ENCODE data around the gene ACTR2.

The ACTR2 gene

DNA sequence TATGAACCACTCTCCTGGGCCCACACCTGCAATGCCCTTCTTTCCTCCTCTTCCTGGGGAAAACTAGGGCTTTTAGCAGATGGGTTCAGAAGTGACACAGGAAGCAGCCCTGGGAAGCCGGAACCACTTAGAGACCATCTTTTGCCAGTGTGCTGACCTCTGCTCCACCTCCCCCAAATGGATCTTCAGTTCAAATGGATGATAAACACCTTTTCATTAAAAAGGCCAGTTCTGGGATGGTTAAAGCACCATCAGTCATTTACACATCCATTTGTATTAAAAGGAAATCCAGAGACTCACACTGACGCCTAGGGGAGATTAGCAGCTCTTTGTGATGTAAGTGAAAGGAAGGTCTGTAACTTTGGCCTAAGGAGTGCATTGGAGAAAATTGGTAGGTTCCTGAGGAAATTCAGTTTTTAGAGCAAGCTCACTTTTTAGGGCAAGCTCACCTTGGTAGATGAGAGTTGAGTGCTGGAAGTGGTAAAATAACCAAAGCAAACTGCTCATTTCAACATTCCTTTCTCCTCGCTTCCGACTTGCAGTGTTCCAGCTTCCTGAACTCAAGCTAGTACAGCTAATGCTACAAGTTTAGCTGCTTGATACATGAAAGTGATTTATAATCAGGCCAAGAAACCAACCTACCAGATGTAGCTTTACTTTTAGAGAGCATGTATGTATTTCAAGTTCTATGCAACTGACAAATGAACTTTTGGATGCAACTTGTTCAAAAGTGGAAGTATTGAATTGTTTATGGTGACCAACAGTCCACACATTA lies 47.7 kb downstream of the ACTR2 start:
- in situ Hi-C loops (cut with MboI; ENCODE audit: low pct_unique_long_range_greater_than_20kb, low sequenced_read_pairs), result loop anchor here (25.0 kb wide), 1 partner anchor 262 kb away; no protein-coding TSS in a partner anchor

DNA sequence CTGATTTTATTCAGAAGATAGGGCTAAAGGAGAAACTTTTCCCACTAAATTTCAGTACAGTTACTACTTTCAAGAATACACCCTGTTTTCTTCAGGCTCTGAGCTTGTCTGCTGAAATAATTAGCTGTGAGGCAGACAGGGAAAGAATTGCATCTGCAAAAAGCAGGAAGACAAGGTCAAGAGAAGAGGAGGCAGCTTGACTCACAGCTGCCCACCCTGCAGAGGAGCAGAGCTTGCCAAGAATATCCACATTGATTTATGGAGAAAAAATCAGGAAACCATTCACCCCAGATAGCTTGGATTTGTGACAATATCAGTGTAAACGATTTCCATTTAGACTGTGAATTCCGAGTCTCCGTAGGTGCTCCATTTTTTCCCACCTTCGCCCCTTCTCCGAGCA lies 49.0 kb downstream of the ACTR2 start:
- in situ Hi-C loops (cut with MboI; ENCODE audit: low pct_unique_long_range_greater_than_20kb, low sequenced_read_pairs), result loop anchor here (25.0 kb wide), 1 partner anchor 261 kb away; no protein-coding TSS in a partner anchor
- no peak for DNase-seq

More for the DNA sequence above, 47.7 kb downstream of the ACTR2 start:
- no peak for DNase-seq

DNA sequence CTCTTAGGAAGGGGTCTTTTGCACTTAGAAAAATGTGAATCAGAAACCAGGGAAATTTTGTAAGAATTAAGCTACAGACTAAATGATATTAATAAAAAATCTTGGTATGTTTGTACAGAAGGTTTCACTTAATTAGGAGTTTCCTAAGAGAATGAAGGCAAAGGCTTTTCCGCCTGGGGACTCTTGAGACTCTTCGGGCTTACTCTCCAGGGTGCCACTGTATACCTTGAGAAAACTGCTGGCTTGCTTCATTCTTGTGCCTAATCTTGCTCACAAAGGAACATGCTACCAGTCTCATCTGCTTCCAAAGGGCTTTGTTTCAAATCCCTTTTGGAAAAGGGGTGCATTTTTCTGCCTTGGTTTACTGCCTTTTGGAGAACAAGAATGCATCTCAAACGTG lies 49.5 kb downstream of the ACTR2 start:
- in situ Hi-C loops (cut with MboI; ENCODE audit: low pct_unique_long_range_greater_than_20kb, low sequenced_read_pairs), result loop anchor here (25.0 kb wide), 1 partner anchor 260 kb away; no protein-coding TSS in a partner anchor
- DNase-seq, result no peak

DNA sequence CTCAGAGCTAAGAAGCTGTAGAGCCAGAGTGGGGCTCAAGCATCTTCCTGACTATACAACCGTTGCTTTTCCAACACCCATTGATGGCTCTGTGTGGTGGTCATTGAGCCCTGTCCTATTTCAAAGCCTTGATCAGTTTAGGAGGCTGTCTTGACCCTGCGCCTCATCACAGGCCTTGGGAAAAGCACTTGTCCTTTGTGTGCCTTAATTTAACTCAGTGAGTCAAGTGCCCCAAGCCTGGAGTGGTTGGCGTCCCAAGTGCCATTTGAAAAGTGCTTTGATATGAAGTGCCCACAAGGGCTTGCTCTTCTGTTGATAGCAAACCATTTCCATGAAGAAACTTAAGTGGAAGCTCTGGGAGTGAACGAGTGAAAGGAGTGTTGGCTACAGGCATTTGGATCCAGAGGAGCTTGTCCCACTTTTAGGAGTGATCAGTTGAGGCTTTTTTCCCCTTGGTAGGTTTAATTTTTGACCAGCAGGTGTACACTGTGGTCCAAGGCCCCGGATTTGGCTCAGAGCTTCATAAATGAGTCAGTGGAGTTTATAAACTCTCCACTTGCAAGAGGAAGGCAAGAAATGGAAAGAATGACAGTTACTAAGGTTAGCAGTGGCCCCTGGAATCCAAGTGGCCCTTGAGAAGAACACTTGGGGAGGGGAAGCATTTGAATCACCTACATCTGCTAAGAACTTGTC lies 50.3 kb downstream of the ACTR2 start:
- in situ Hi-C loops (cut with MboI; ENCODE audit: low pct_unique_long_range_greater_than_20kb, low sequenced_read_pairs), result loop anchor here (25.0 kb wide), 1 partner anchor 259 kb away; no protein-coding TSS in a partner anchor
- no peak for DNase-seq

DNA sequence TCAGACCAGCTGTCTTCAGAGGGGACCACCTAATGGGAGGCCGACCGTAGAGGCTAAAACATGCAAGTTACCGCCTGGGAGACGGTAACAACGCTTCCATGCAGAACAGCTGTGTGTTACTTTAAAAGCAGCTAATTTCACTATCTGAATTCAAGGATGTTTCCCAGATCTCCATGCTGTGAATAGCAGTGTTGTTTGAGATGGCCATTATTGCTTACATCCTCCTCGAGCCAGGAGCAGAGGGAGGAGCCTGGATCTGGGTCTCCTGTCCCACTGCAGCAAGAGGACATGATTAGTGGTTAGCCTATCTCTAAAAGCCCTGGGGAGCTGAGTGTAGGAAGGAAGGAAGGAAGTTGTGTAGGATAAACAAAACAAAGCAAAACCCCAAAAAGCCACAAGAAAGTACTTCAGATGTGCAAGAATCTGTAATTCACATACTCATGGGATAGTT lies 50.9 kb downstream of the ACTR2 start:
- peak; percentile 53 for DNase-seq
- in situ Hi-C loops (cut with MboI; ENCODE audit: low pct_unique_long_range_greater_than_20kb, low sequenced_read_pairs), result loop anchor here (25.0 kb wide), 1 partner anchor 259 kb away; no protein-coding TSS in a partner anchor

DNA sequence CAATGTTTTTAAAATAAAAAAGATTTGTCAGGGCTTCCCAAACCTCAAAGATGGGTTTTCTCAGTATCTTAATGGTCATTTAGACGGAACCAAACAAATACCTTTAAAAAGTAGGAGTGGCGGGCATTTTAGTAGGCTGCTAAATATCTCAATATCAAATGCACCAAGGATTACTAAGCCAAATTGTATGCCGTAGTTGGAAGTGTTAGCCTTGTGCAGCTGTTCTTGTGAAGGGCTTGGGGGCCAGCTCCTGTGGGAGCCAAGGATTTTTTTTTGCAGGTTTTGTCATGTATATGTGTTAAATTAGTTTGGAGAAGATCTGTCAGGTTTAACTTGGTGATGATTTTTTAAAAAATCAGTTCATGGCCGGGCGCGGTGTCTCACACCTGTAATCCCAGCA lies 52.1 kb downstream of the ACTR2 start:
- in situ Hi-C loops (cut with MboI; ENCODE audit: low pct_unique_long_range_greater_than_20kb, low sequenced_read_pairs), result loop anchor here (25.0 kb wide), 1 partner anchor 258 kb away; no protein-coding TSS in a partner anchor
- DNase-seq, result no peak

DNA sequence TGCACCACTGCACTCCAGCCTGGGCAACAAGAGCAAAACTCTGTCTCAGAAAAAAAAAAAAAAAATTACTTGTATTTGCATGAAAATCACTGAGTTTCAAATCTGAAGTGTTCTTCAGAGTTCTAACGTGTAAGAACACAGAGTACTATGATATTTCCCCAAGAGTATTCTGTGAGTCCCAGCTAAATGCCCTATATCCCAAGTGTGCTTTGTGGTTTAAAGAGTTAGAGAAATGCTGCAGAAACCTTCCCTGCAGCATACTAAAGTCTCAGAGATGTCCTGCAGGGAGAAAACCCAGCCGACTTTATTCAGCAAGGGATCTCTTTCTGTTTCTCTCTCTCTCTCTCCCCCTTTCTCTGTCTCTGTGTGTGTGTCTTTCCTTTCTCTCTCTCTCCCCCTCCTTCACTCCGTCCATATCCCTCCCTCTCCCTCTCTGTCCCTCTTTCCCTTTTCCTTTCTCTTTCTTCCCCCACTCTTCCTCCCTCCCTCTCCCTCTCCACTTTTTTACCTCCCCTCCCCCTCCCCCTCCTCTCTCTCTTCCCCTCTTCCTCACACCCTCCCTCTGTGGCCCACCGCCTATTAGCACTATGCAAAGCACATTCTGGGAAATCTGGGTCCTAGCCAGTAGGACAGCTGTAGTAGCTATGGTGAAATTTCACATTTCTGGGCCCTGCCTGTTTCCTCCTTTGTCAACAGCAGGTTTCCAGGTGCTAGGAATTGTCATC lies 54.2 kb downstream of the ACTR2 start:
- in situ Hi-C loops (cut with MboI; ENCODE audit: low pct_unique_long_range_greater_than_20kb, low sequenced_read_pairs), result loop anchor here (25.0 kb wide), 1 partner anchor 256 kb away; no protein-coding TSS in a partner anchor
- no peak for DNase-seq

DNA sequence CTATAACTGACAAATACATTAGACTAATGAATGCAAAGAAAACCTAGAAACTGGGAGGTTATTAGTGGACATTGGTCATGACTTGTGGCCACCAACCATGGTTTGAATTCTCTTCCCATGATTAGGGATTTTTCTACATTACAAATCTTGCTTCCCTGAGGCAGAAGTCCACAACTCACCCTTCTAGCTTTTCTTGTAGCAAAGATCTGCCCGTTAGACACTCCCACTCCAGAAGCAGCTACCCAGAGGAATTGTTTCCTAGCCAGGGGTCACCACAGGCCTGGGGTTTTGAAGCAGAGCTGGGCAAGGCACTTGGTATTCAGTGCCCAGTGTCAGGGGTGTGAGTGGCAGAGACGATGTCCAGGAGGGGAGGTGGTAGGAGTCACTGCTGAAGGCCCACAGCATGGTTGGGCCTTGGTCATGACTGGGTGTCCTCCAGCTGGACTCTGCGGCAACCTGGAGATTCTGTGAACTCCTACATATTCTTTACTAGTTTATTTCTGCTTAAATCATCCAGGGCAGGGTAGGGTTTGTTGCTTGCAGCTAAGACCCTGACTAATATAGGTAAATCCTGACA lies 54.9 kb downstream of the ACTR2 start:
- no peak for DNase-seq
- in situ Hi-C loops (cut with MboI; ENCODE audit: low pct_unique_long_range_greater_than_20kb, low sequenced_read_pairs), result loop anchor here (25.0 kb wide), 1 partner anchor 255 kb away; no protein-coding TSS in a partner anchor

DNA sequence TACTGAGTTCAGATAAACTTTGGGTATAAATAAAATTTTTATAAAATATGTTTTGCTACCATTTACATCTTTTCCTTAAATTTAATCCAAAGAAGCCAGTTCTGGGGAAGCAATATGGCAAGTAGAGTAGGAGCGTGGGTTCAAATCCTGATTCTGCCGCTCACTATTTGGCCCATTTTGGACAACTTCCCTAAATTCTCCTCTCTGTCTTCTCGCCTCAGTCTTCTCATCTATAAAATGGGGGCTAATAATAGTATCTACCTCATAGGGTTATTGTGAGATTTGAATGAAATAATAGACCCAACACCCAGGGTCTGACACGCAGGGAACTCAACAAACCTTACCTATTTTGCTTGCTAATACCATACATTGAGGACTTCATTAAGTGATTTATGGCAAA lies 59.7 kb downstream of the ACTR2 start:
- DNase-seq, result no peak
- in situ Hi-C loops (cut with MboI; ENCODE audit: low pct_unique_long_range_greater_than_20kb, low sequenced_read_pairs), result loop anchor here (25.0 kb wide), 1 partner anchor 250 kb away; no protein-coding TSS in a partner anchor

DNA sequence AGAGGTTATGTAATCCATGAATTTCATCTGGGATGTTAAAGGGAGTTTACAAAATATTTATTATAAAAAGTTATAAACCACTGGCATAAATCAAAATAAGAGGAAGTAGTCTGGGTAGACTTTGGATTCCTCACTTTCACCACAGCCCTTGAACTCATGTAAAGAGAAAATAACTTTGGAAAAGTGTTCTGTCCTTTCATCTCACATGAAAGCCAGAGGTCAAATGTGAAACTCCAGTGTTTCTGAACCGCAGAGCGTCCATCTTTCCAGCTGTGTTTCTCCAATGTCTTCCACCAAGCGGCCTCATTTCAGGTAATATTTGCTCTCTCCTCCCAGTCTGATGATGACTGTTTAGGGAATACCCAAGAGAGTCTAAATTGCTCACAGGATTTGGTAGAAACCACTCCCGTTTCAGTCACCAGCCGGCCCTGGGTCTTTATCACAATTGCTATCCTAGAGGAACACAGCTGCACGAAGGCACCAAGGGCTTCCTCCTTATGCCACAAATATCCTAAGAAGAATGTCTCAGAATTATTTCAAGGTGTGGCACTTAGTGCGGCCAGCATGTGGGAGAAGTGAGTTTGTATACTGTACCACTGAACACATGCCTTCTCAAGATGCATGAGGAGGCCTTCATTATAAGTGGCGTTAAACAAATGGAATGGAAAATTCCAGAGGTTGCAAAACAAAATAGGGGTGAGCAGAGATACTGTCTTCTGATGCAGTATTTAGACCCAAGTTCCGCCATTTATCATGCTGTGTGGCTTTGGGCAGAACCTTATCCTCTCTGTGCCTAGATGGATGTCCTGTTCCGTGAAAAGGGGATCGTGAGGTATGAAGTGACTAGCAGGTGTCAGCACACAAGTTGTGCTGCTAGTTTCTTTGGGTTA lies 63.8 kb downstream of the ACTR2 start:
- peak; percentile 25 for DNase-seq
- in situ Hi-C loops (cut with MboI; ENCODE audit: low pct_unique_long_range_greater_than_20kb, low sequenced_read_pairs), result loop anchor here (25.0 kb wide), 1 partner anchor 246 kb away; no protein-coding TSS in a partner anchor

DNA sequence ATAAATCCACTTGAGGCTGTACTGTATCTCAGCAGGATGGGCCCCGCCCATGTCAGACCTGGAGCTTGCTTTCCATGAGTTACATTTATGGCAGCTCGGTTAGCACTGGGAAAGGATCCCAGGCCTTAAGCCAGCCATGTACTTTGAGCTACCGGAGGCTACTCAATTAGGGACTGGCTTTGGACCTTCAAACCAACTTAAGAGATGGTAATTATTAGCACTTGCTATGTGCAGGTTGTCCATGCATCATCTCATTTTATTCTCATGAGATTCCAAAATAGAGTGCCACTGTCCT lies 64.4 kb downstream of the ACTR2 start:
- in situ Hi-C loops (cut with MboI; ENCODE audit: low pct_unique_long_range_greater_than_20kb, low sequenced_read_pairs), result loop anchor here (25.0 kb wide), 1 partner anchor 245 kb away; no protein-coding TSS in a partner anchor
- DNase-seq, result no peak

DNA sequence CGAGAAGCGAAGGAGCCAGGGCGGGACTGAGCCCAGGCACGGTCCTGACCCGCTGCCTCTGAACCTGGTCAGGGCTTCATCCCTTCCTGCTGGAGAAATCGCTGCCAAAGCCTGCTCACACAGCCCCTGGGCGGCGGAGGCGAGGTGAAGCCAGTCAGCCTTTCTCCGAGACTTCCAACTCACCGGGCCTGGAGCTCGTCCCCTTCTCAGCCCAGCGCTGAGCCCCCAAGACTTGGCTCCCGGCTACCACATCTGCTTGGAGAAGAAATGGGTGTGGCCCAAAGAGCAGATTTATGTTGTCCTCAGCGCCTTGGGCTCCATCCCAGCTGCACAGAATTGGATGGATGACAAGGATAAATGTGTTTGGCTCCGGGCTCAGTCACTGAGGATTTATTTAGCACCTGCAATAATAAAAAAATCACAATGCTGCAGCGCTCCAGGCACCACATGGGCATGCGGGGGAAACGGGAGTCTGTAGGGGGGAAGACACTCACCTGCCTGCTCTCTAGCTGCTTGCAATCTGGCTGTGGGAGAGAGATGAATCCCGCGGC lies 64.9 kb downstream of the ACTR2 start:
- DNase-seq, result no peak
- in situ Hi-C loops (cut with MboI; ENCODE audit: low pct_unique_long_range_greater_than_20kb, low sequenced_read_pairs), result loop anchor here (25.0 kb wide), 1 partner anchor 245 kb away; no protein-coding TSS in a partner anchor

DNA sequence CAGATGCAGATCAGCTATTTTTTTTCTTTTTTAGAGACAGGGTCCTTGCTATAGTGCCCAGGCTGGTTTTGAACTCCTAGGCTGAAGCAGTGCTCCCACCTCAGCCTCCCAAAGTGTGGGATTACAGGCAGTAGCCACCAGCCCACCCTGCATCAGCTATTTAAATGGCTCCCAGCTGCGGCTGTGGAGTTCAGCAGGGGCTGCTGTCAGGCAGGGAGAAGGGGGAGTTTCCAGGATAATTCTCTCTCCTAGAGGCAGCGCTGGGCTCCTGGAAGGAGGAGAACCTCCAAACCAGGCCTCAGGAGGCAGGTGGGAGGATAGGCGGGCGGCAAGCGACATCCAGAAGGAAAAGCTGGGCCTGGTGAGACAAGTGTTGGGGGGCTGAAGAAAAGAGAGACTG lies 65.7 kb downstream of the ACTR2 start:
- in situ Hi-C loops (cut with MboI; ENCODE audit: low pct_unique_long_range_greater_than_20kb, low sequenced_read_pairs), result loop anchor here (25.0 kb wide), 1 partner anchor 244 kb away; no protein-coding TSS in a partner anchor

DNA sequence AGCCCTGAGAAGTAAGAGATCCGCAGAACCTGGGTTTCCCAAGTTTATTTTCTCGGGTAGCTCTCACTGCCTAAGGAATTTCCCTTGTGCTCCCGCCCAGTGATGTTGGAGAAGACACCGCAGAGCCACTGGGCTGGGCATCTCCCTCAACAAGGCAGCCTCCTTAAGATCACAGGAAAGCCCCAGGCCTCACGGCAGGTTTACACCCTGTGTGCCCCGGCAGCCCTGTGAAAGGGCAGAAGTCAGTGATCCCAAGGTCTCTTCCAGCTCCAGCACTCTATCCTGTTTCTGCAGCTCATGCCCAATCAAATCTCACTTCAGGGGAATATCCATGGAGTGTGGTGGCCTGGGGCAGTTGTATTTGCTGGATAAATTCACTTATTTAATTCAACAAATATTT lies 66.5 kb downstream of the ACTR2 start:
- in situ Hi-C loops (cut with MboI; ENCODE audit: low pct_unique_long_range_greater_than_20kb, low sequenced_read_pairs), result loop anchor here (25.0 kb wide), 1 partner anchor 243 kb away; no protein-coding TSS in a partner anchor

More for the DNA sequence above, 65.7 kb downstream of the ACTR2 start:
- DNase-seq, result no peak

DNA sequence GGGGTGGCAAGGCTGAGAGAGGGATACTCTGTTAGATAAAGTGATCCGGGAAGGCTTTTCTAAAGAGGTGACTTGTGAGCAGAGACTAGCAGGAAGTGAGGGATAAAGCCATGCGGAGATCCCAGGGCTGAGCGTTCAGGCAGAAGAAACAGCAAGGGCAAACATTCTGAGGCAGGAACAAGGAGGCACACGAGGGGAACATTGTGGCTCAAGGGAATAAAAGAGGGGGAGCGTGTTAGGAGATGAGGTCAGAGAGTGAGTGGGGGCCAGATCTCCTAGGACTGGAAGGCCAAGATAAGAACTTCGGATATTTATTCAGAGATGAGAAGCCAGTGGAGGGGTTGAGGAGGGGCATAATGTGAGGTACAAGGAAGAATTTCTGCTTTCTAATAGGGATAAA lies 67.1 kb downstream of the ACTR2 start:
- in situ Hi-C loops (cut with MboI; ENCODE audit: low pct_unique_long_range_greater_than_20kb, low sequenced_read_pairs), result loop anchor here (25.0 kb wide), 1 partner anchor 243 kb away; no protein-coding TSS in a partner anchor
- no peak for DNase-seq

More for the DNA sequence above, 66.5 kb downstream of the ACTR2 start:
- DNase-seq, result no peak

DNA sequence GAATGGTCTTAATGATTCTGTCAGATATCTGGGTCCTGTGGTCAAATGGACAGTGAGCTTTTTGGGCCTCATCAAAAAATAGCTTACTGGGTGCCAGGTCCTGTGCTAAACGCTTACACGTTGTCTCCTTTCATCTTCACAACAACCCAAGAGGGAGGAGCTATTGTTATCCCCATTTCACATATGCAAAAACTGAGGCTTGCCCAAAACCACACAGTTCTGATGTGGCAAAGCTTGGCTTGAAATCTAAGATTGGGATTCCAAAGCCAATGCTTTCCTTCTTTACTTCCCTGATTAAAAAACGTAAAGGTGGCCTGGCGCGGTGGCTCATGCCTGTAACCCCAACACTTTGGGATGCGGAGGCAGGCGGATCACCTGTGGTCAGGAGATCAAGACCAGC lies 69.3 kb downstream of the ACTR2 start:
- in situ Hi-C loops (cut with MboI; ENCODE audit: low pct_unique_long_range_greater_than_20kb, low sequenced_read_pairs), result loop anchor here (25.0 kb wide), 1 partner anchor 240 kb away; no protein-coding TSS in a partner anchor
- DNase-seq, result no peak

DNA sequence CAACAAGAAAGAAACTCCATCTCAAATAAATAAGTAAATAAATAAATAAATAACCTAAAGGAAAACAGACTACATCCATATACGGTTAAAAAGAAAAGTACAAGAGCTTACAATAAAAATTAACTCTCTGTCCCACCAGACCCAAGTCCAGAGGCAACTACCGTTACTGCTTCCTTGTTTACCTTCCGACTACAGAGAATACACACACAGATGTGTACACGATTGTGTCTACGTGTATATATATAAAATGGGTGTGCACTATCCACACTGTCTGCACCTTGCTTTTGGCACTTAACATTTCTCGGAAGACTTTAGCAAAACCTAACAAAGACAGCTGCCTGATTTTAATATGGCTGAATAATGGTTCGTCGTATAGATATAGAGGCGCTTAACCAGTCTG lies 69.9 kb downstream of the ACTR2 start:
- in situ Hi-C loops (cut with MboI; ENCODE audit: low pct_unique_long_range_greater_than_20kb, low sequenced_read_pairs), result loop anchor here (25.0 kb wide), 1 partner anchor 240 kb away; no protein-coding TSS in a partner anchor
- no peak for DNase-seq

Measured in KBM-7 (cell line).